HG03196 (cell line): Measurements from ENCODE around the gene STAT5B.
"Not testable (repeated sequence)": the region's sequence is repeated elsewhere in the genome, so short reads cannot be mapped to it uniquely, and the experiment has no call there.

ENCODE experiments used
- ATAC-seq: cut with Tn5 transposase; IDR thresholded peaks from one replicate; pipeline ENCODE4 v1.9.1; 2021; ENCODE audit not compliant: unreplicated experiment

The STAT5B gene

GRCh38 chr17:42276359-42276608 lies at the start of gene STAT5B:
TSS of gene STAT5B (minus strand) at chr17:42276391. CDS start at chr17:42232127, 44,264 bp downstream.
- ATAC-seq, result peak; percentile 61

- ATAC-seq, result no peak
These were observed 48.8 kb upstream of the STAT5B start for GRCh38 chr17:42325026-42325425.

GRCh38 chr17:42323268-42323773 lies 47.1 kb upstream of the STAT5B start:
- ATAC-seq, result no peak

- ATAC-seq, result no peak
These were observed 46.4 kb upstream of the STAT5B start for GRCh38 chr17:42322382-42323267.

GRCh38 chr17:42321555-42321954 lies 45.4 kb upstream of the STAT5B start:
- no peak for ATAC-seq

- not testable (repeated sequence) for ATAC-seq
These were observed 41.8 kb upstream of the STAT5B start for GRCh38 chr17:42317967-42318366.

GRCh38 chr17:42317266-42317845 lies 41.2 kb upstream of the STAT5B start:
- no peak for ATAC-seq

- ATAC-seq, result no peak
These were observed 40.6 kb upstream of the STAT5B start for GRCh38 chr17:42316755-42317154.

GRCh38 chr17:42315402-42316156 lies 39.4 kb upstream of the STAT5B start:
- ATAC-seq, result no peak

GRCh38 chr17:42313773-42314566 lies 37.8 kb upstream of the STAT5B start:
- ATAC-seq, result no peak

- no peak for ATAC-seq
These were observed 37.2 kb upstream of the STAT5B start for GRCh38 chr17:42313389-42313772.

- ATAC-seq, result peak; percentile 52
These were observed 36.3 kb upstream of the STAT5B start for GRCh38 chr17:42312285-42313130.

- no peak for ATAC-seq
These were observed 35.8 kb upstream of the STAT5B start for GRCh38 chr17:42312035-42312284.

- ATAC-seq, result no peak
These were observed 35.2 kb upstream of the STAT5B start for GRCh38 chr17:42311240-42312034.

GRCh38 chr17:42310787-42311215 lies 34.6 kb upstream of the STAT5B start:
- no peak for ATAC-seq

GRCh38 chr17:42309986-42310786 lies 34.0 kb upstream of the STAT5B start:
- no peak for ATAC-seq

- no peak for ATAC-seq
These were observed 33.0 kb upstream of the STAT5B start for GRCh38 chr17:42309142-42309541.

GRCh38 chr17:42308446-42308845 lies 32.3 kb upstream of the STAT5B start:
- ATAC-seq, result no peak
